Nephron (organoid): ENCODE results near the gene SCAI.

Source experiments
- H3K27ac Mint-ChIP-seq, 3 experiments: 2 replicates each; pipeline ENCODE4 v1.8.0; 2020; ENCODE audit warnings: mixed read lengths in 3 of 3, mild to moderate bottlenecking in 2 of 3, moderate library complexity in 1 of 3
- H3K27me3 Mint-ChIP-seq: 2 replicates; pipeline ENCODE4 v1.8.0; 2021; ENCODE audit warnings: low read depth, mild to moderate bottlenecking, moderate library complexity, mixed read lengths
- H3K36me3 Mint-ChIP-seq: 2 replicates; pipeline ENCODE4 v1.8.0; 2020; ENCODE audit warnings: low read depth, mixed read lengths
- H3K4me1 Mint-ChIP-seq: 2 replicates; pipeline ENCODE4 v1.8.0; 2020; ENCODE audit warnings: mixed read lengths
- H3K4me3 Mint-ChIP-seq, 3 experiments: 2 replicates each; pipeline ENCODE4 v1.8.0; 2020; ENCODE audit warnings: mild to moderate bottlenecking in 3 of 3, mixed read lengths in 3 of 3, moderate library complexity in 2 of 3
- H3K9me3 Mint-ChIP-seq: 2 replicates; pipeline ENCODE4 v1.8.0; 2020; ENCODE audit warnings: mixed read lengths
- CTCF ChIP-seq, 3 experiments: fragments of 200-600 bp; sonication (generic); IDR thresholded peaks; one replicate each; pipeline ENCODE4 v1.5.0; 2021; ENCODE audit warnings: antibody characterized with exemption in 3 of 3; ENCODE audit not compliant: unreplicated experiment in 3 of 3

The SCAI gene

GRCh38 chr9:125143377-125144090, at the start of gene SCAI:
TSS of gene SCAI (minus strand) at chr9:125143528. CDS start at chr9:125143437, 91 bp downstream.
- Mint-ChIP-seq H3K4me1 (peaks cover 11% of the 10 kb centered on the region), H3K27me3 (no peaks in the 10 kb centered on the region)
- TF ChIP-seq CTCF (IDR thresholded peaks at IDR 0.05; ENCODE audit: unreplicated experiment in 3 of 3): peak; percentile 97 to 99 (median 99)

GRCh38 chr9:125190361-125190801, 47.1 kb upstream of the SCAI start:
- H3K9me3 Mint-ChIP-seq: no peaks in the 10 kb centered on the region
- H3K27ac Mint-ChIP-seq: peak overlapping the region; percentile 93 to 99 (median 95)
- no peaks in the 10 kb centered on the region for H3K27me3 Mint-ChIP-seq
- TF ChIP-seq CTCF (IDR thresholded peaks at IDR 0.05; ENCODE audit: unreplicated experiment in 3 of 3): no peak
- H3K4me3 Mint-ChIP-seq: peak overlapping the region; percentile 90 to 96 (median 95)
- peaks cover 18% of the 10 kb centered on the region for H3K4me1 Mint-ChIP-seq
- H3K36me3 Mint-ChIP-seq: no peaks in the 10 kb centered on the region

More at GRCh38 chr9:125143377-125144090, at the start of gene SCAI:
- no peaks in the 10 kb centered on the region for H3K9me3 Mint-ChIP-seq
- H3K4me3 Mint-ChIP-seq: peak within 1 kb of the TSS; percentile 99 to 100 (median 100)
- peaks cover 6% of the 10 kb centered on the region for H3K36me3 Mint-ChIP-seq
- H3K27ac Mint-ChIP-seq: peak within 1 kb of the TSS; percentile 82 to 94 (median 89)

- peak within 1 kb of the TSS; percentile 90 to 96 (median 95) for H3K4me3 Mint-ChIP-seq
- H3K9me3 Mint-ChIP-seq: no peaks in the 10 kb centered on the region
- H3K27me3 Mint-ChIP-seq: no peaks in the 10 kb centered on the region
- peaks cover 18% of the 10 kb centered on the region for H3K4me1 Mint-ChIP-seq
- H3K36me3 Mint-ChIP-seq: no peaks in the 10 kb centered on the region
- peak; percentile 44 to 61 (median 50) for TF ChIP-seq CTCF (IDR thresholded peaks at IDR 0.05; ENCODE audit: unreplicated experiment in 3 of 3)
- peak within 1 kb of the TSS; percentile 93 to 99 (median 95) for H3K27ac Mint-ChIP-seq
These were observed 46.3 kb upstream of the SCAI start, which contains the start of gene PPP6C for GRCh38 chr9:125189361-125190289. TSS of gene PPP6C (minus strand) at chr9:125189803. CDS start at chr9:125189718, 85 bp downstream.

- Mint-ChIP-seq H3K4me1 (peaks cover 18% of the 10 kb centered on the region), H3K27me3 (no peaks in the 10 kb centered on the region), H3K36me3 (no peaks in the 10 kb centered on the region), H3K27ac (peak overlapping the region in 2 of 3 experiments; percentile 44 to 54), H3K4me3 (peak overlapping the region; percentile 90 to 96 (median 95)), H3K9me3 (no peaks in the 10 kb centered on the region)
- no peak for TF ChIP-seq CTCF (IDR thresholded peaks at IDR 0.05; ENCODE audit: unreplicated experiment in 3 of 3)
These were observed 45.7 kb upstream of the SCAI start for GRCh38 chr9:125189011-125189360.

GRCh38 chr9:125183561-125183960, 40.2 kb upstream of the SCAI start:
- Mint-ChIP-seq H3K4me3 (no peak overlapping the region), H3K36me3 (peaks cover 35% of the 10 kb centered on the region), H3K9me3 (peaks cover 4% of the 10 kb centered on the region), H3K4me1 (peaks cover 19% of the 10 kb centered on the region), H3K27me3 (no peaks in the 10 kb centered on the region), H3K27ac (peak overlapping the region in 1 of 3 experiments; percentile 38)
- TF ChIP-seq CTCF (IDR thresholded peaks at IDR 0.05; ENCODE audit: unreplicated experiment in 3 of 3): no peak
